H1 (cell line): ENCODE results near the gene TLR8. TPM values are rescaled to one million over a fixed set of nuclear protein-coding genes. Genes with fewer than 3 reads are reported as not detected.
A peak's percentile ranks its signal among the peaks of the same experiment; 100 is the strongest.

Experiments
- CTCF ChIA-PET: fragments of 300-600 bp; sonication (Branson Sonifier 250); formaldehyde crosslinking; loops from one replicate; lab custom pipeline; 2021; ENCODE audit not compliant: partially characterized antibody; lab: Charles Lee
- POLR2A ChIA-PET: fragments of 300-600 bp; sonication (Branson Sonifier 250); formaldehyde crosslinking; loops from one replicate; lab custom pipeline; 2021; ENCODE audit warnings: inconsistent platforms; ENCODE audit not compliant: partially characterized antibody; lab: Charles Lee
- DNase-seq, 2 experiments: peaks; one replicate each; pipeline versions ENCODE4 v3.0.0 to v3.0.0-alpha.2; 2010 to 2022; ENCODE audit warnings: low spot score in 2 of 2, low read depth in 1 of 2, mixed read lengths in 1 of 2
- FAIRE-seq: peaks from 2 replicates; lab custom pipeline; 2011; peaks lifted over from hg19 to GRCh38; lab: Jason Lieb, UNC
- H2AFZ ChIP-seq: 2 replicates; pipeline ENCODE4 v1.8.1; 2012; ENCODE audit warnings: low read length, inconsistent platforms
- H2AK5ac ChIP-seq: 2 replicates; pipeline ENCODE4 v1.6.1; 2013; ENCODE audit warnings: low read depth, low read length
- H2BK120ac ChIP-seq: replicated peaks from 2 replicates; pipeline ENCODE3; 2013; ENCODE audit warnings: low read depth, low read length, inconsistent platforms
- H2BK12ac ChIP-seq: 2 replicates; pipeline ENCODE4 v1.6.1; 2013; ENCODE audit warnings: low read depth, low read length
- H2BK15ac ChIP-seq: 2 replicates; pipeline ENCODE4 v1.6.1; 2013; ENCODE audit warnings: low read length
- H2BK20ac ChIP-seq: 2 replicates; pipeline ENCODE4 v1.6.1; 2013; ENCODE audit warnings: low read length
- H2BK5ac ChIP-seq: 2 replicates; pipeline ENCODE4 v1.6.1; 2013; ENCODE audit warnings: low read depth, low read length
- H3K14ac ChIP-seq: 2 replicates; pipeline ENCODE4 v1.6.1; 2013; ENCODE audit warnings: inconsistent platforms; ENCODE audit not compliant: insufficient read length
- H3K18ac ChIP-seq: 2 replicates; pipeline ENCODE4 v1.6.1; 2013; ENCODE audit warnings: low read length; ENCODE audit errors: extremely low read depth
- H3K23ac ChIP-seq: 2 replicates; pipeline ENCODE4 v1.6.1; 2013; ENCODE audit warnings: inconsistent platforms; ENCODE audit not compliant: insufficient read length
- H3K23me2 ChIP-seq: 2 replicates; pipeline ENCODE4 v1.6.1; 2013; ENCODE audit warnings: low read depth, low read length
- H3K27ac ChIP-seq: 2 replicates; pipeline ENCODE4 v1.6.1; 2011; ENCODE audit warnings: low read depth, low read length, inconsistent platforms
- H3K27me3 ChIP-seq, 4 experiments: replicated peaks in 1 of 4; 1 replicate in 1 of 4; 2 replicates in 3 of 4; pipeline versions ENCODE4 v1.6.1 to v1.8.1; 2011 to 2013; ENCODE audit warnings: low read length in 3 of 4, mild to moderate bottlenecking in 3 of 4, inconsistent platforms in 2 of 4, mixed read lengths in 2 of 4, moderate library complexity in 1 of 4; ENCODE audit not compliant: control insufficient read depth in 3 of 4, insufficient read depth in 3 of 4; ENCODE audit errors: extremely low read depth in 1 of 4
- H3K36me3 ChIP-seq, 4 experiments: 2 replicates each; pipeline versions ENCODE4 v1.6.1 to v1.8.1; 2011 to 2013; ENCODE audit warnings: mild to moderate bottlenecking in 4 of 4, low read length in 3 of 4, moderate library complexity in 2 of 4, control low read depth in 1 of 4, inconsistent platforms in 1 of 4; ENCODE audit not compliant: insufficient read depth in 4 of 4, control insufficient read depth in 2 of 4
- H3K4ac ChIP-seq: replicated peaks from 2 replicates; pipeline ENCODE3; 2013; ENCODE audit warnings: low read length, low read depth, mixed read lengths, inconsistent platforms; ENCODE audit not compliant: insufficient read length
- H3K4me1 ChIP-seq, 4 experiments: replicated peaks in 1 of 4; 1 replicate in 1 of 4; 2 replicates in 3 of 4; pipeline versions ENCODE4 v1.6.1 to v1.8.1; 2011 to 2013; ENCODE audit warnings: low read length in 3 of 4, inconsistent platforms in 2 of 4, mixed read lengths in 1 of 4; ENCODE audit not compliant: insufficient read depth in 4 of 4, control insufficient read depth in 3 of 4
- H3K4me2 ChIP-seq, 2 experiments: 2 replicates each; pipeline versions ENCODE4 v1.6.1 to v1.8.1; 2011 to 2013; ENCODE audit warnings: low read depth in 2 of 2, low read length in 2 of 2, control low read depth in 1 of 2, inconsistent platforms in 1 of 2, mild to moderate bottlenecking in 1 of 2; ENCODE audit not compliant: insufficient read depth in 1 of 2
- H3K4me3 ChIP-seq, 4 experiments: fragments of 200-600, 300-600 bp in 1 of 4; sonication (generic), shearing (Covaris generic), sonication (Bioruptor Twin) in 1 of 4; 2 replicates each; pipeline versions ENCODE4 v1.5.1 to v1.8.1; 2011 to 2016; ENCODE audit warnings: low read length in 4 of 4, low read depth in 3 of 4, control low read depth in 2 of 4, inconsistent platforms in 2 of 4, mild to moderate bottlenecking in 2 of 4, mixed read lengths in 1 of 4, moderate library complexity in 1 of 4; ENCODE audit not compliant: insufficient read depth in 2 of 4; ENCODE audit errors: extremely low read depth in 1 of 4
- H3K56ac ChIP-seq: replicated peaks from 2 replicates; pipeline ENCODE3; 2013; ENCODE audit warnings: low read depth, mild to moderate bottlenecking, mixed read lengths, low read length, inconsistent platforms; ENCODE audit not compliant: insufficient read length
- H3K79me1 ChIP-seq: 2 replicates; pipeline ENCODE4 v1.6.1; 2013; ENCODE audit warnings: low read depth, low read length, control low read depth
- H3K79me2 ChIP-seq, 2 experiments: 2 replicates each; pipeline versions ENCODE4 v1.6.1 to v1.8.1; 2012 to 2013; ENCODE audit warnings: low read length in 2 of 2, mild to moderate bottlenecking in 2 of 2, inconsistent platforms in 1 of 2; ENCODE audit not compliant: insufficient read depth in 2 of 2, control insufficient read depth in 1 of 2
- H3K9ac ChIP-seq, 4 experiments: replicated peaks in 1 of 4; 1 replicate in 1 of 4; 2 replicates in 3 of 4; pipeline versions ENCODE4 v1.6.1 to v1.8.1; 2011 to 2013; ENCODE audit warnings: low read depth in 3 of 4, low read length in 3 of 4, control low read depth in 2 of 4, mild to moderate bottlenecking in 2 of 4, moderate library complexity in 2 of 4, inconsistent platforms in 1 of 4; ENCODE audit errors: extremely low read depth in 1 of 4
- H3K9me3 ChIP-seq, 2 experiments: 2 replicates each; pipeline versions ENCODE4 v1.6.1 to v1.8.1; 2012 to 2013; ENCODE audit warnings: mild to moderate bottlenecking in 2 of 2, moderate library complexity in 2 of 2, control low read depth in 1 of 2, inconsistent platforms in 1 of 2, low read depth in 1 of 2, low read length in 1 of 2, mixed read lengths in 1 of 2; ENCODE audit not compliant: insufficient read depth in 2 of 2
- H4K20me1 ChIP-seq, 2 experiments: replicated peaks in 1 of 2; 2 replicates each; pipeline versions ENCODE3 to v1.8.1; 2011 to 2013; ENCODE audit warnings: inconsistent platforms in 2 of 2, low read length in 2 of 2, mild to moderate bottlenecking in 1 of 2; ENCODE audit not compliant: insufficient read depth in 2 of 2, control insufficient read depth in 1 of 2
- H4K5ac ChIP-seq: 2 replicates; pipeline ENCODE4 v1.6.1; 2013; ENCODE audit warnings: low read length, low read depth, mixed read lengths, inconsistent platforms; ENCODE audit not compliant: insufficient read length
- H4K8ac ChIP-seq: 2 replicates; pipeline ENCODE4 v1.8.0; 2013; ENCODE audit warnings: mild to moderate bottlenecking, moderate library complexity, low read length, inconsistent platforms; ENCODE audit not compliant: insufficient read depth; ENCODE audit errors: extremely low read depth
- H4K91ac ChIP-seq: replicated peaks from 2 replicates; pipeline ENCODE3; 2013; ENCODE audit warnings: low read length, mixed read lengths, inconsistent platforms; ENCODE audit not compliant: insufficient read length
- CTBP2 ChIP-seq: IDR thresholded peaks from 2 replicates; pipeline ENCODE4 v1.7.0; 2011; ENCODE audit warnings: borderline replicate concordance, mild to moderate bottlenecking, moderate library complexity, mixed read lengths, low read length; ENCODE audit not compliant: insufficient read depth, insufficient read length
- EZH2 ChIP-seq: fragments of 200-600 bp; sonication (generic); IDR thresholded peaks from 2 replicates; pipeline ENCODE4 v1.7.1; 2012; ENCODE audit warnings: low read depth, mild to moderate bottlenecking, moderate library complexity, low read length, inconsistent platforms; ENCODE audit not compliant: severe bottlenecking
- JUND ChIP-seq: IDR thresholded peaks from 2 replicates; pipeline ENCODE4 v1.6.1; 2011; ENCODE audit warnings: mild to moderate bottlenecking, improper control_type of control experiment, low read length
- RAD21 ChIP-seq, 2 experiments: IDR thresholded peaks in 1 of 2; conservative IDR thresholded peaks in 1 of 2; 2 replicates each; pipeline ENCODE4 v1.6.1; 2011; ENCODE audit warnings: low read depth in 2 of 2, low read length in 2 of 2, improper control_type of control experiment in 1 of 2, inconsistent platforms in 1 of 2, mild to moderate bottlenecking in 1 of 2, moderate library complexity in 1 of 2
- RFX5 ChIP-seq: IDR thresholded peaks from 2 replicates; pipeline ENCODE4 v1.6.1; 2011; ENCODE audit warnings: low read depth, low read length, improper control_type of control experiment, borderline replicate concordance
- SIRT6 ChIP-seq: IDR thresholded peaks from one replicate; pipeline ENCODE4 v1.7.1; 2012; ENCODE audit warnings: low read length, inconsistent platforms
- SP1 ChIP-seq: IDR thresholded peaks from 2 replicates; pipeline ENCODE4 v1.6.1; 2011; ENCODE audit warnings: low read depth, low read length
- WGBS, 2 experiments: shearing (Covaris generic) in 1 of 2; methylation state at CpG; one replicate each; pipeline versions ENCODE4 v1.1.6 to v1.1.7; 2013 to 2015; ENCODE audit warnings: low lambda C conversion rate in 2 of 2, mixed read lengths in 2 of 2, inconsistent platforms in 1 of 2, low coverage in 1 of 2, missing lambda C conversion rate in 1 of 2; ENCODE audit not compliant: insufficient replicate concordance in 2 of 2, insufficient coverage in 1 of 2, insufficient read length in 1 of 2; ENCODE audit errors: extremely low coverage in 1 of 2, missing lambda C conversion rate in 1 of 2; 5-methylcytosine and 5-hydroxymethylcytosine counted together
- polyA plus RNA-seq, 7 experiments: library from polyadenylated mRNA; depleted of rRNA in 3 of 7; stranded (reverse) in 5 of 7; unstranded in 2 of 7; fragments of >200 nt in 5 of 7; fragments of 200-250 nt in 2 of 7; gene quantifications; 1 replicate in 5 of 7; 2 replicates in 1 of 7; 4 replicates in 1 of 7; pipeline versions ENCODE4 v1.2.1 to v1.2.3, GENCODE V29; 2011 to 2013; ENCODE audit warnings: missing spikeins in 2 of 7, mixed read lengths in 2 of 7
- total RNA-seq: library from RNA; stranded (reverse); fragmentation: NEBNext Ultra II Directional; extraction: Animal tissue kit (Norgen Biotek cat#: 25700); gene quantifications from 2 replicates; pipeline ENCODE4 v1.2.1, GENCODE V29; 2021
- TF ChIP-seq, protein P1 (sequence below): IDR thresholded peaks from 2 replicates; pipeline ENCODE4 v1.6.1; 2012; ENCODE audit warnings: inconsistent platforms
- TF ChIP-seq, protein P2 (sequence below), 3 experiments: IDR thresholded peaks; 1 replicate in 2 of 3; 2 replicates in 1 of 3; pipeline versions ENCODE4 v1.5.1 to v1.6.1; 2011; ENCODE audit warnings: low read length in 3 of 3, mild to moderate bottlenecking in 3 of 3, inconsistent platforms in 2 of 3, low read depth in 1 of 3, moderate library complexity in 1 of 3; ENCODE audit not compliant: insufficient read depth in 1 of 3; ENCODE audit errors: control extremely low read depth in 1 of 3

The TLR8 gene
- total and polyA plus RNA-seq, 2 of the 8 experiments (the other 6 are each of a cell fraction or from before 2014, with no cell fraction given): not detected

DNA sequence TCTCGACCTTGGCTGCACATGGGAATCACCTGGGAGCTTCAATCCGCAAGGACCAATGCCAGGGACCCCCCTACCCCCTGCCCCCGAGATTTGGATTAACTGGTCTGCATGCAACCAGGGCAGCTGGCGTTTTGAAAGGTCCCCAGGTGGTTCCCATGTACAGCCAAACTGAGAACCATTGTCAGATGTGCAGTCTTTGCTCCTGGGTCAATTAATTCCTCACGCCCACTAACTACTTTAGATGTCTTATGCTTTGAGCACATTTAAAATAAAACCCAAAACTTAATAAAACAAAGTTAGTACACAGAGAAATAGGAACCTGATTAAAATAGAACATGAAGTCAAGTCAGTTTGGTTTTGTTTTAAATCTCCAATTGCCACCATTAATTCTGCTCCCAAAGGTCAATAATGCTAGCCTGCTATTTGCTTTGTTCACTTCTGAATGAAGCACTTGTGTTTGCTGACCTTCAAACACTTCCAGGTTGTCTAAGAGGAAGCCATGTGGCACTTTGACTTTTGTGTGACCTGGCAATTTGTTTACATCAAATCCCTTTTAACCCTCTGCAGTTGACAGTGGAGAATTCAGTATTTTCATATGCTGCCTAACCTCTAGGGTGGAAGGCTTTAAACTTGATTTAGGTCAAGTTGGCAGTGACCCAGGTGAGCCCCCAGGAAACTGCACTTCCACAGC lies 41.3 kb downstream of the TLR8 start:
- H3K36me3 ChIP-seq: no peaks in the 10 kb centered on the region
- H3K23me2 ChIP-seq: no peaks in the 10 kb centered on the region
- H2BK20ac ChIP-seq: no peak overlapping the region
- no peak overlapping the region for H4K91ac ChIP-seq
- H3K23ac ChIP-seq: no peak overlapping the region
- no peak overlapping the region for H4K5ac ChIP-seq
- no peak overlapping the region for H3K4ac ChIP-seq
- no peak for DNase-seq
- no peak overlapping the region for H2BK15ac ChIP-seq
- H2AK5ac ChIP-seq: no peak overlapping the region
- H3K18ac ChIP-seq: no peak overlapping the region
- no peak overlapping the region for H2BK12ac ChIP-seq
- POLR2A ChIA-PET: interaction anchor here (1.1 kb wide), 1 partner anchor 28 kb away, joined by 5 read pairs; no protein-coding TSS in a partner anchor
- H3K4me3 ChIP-seq: no peak overlapping the region
- no peak overlapping the region for H3K27ac ChIP-seq
- no peak overlapping the region for H3K4me2 ChIP-seq
- H3K27me3 ChIP-seq: no peaks in the 10 kb centered on the region
- H3K9ac ChIP-seq: no peak overlapping the region
- peaks cover 0 to 7% (median 5%) of the 10 kb centered on the region in 4 experiments; a peak in 5 of 7 replicates for H3K4me1 ChIP-seq
- H2AFZ ChIP-seq: no peak overlapping the region
- 87% methylated on average over 2 of the region's 5 CpGs; no CpG with 5 or more reads in 1 of the 2 experiments for WGBS, 2 experiments
- no peak overlapping the region for H4K8ac ChIP-seq
- H3K14ac ChIP-seq: no peak overlapping the region
- FAIRE-seq: no peak
- H2BK120ac ChIP-seq: no peak overlapping the region
- no peak overlapping the region for H2BK5ac ChIP-seq
- no peaks in the 10 kb centered on the region for H4K20me1 ChIP-seq
- H3K79me1 ChIP-seq: no peaks in the 10 kb centered on the region
- no peaks in the 10 kb centered on the region for H3K79me2 ChIP-seq
- H3K56ac ChIP-seq: peak overlapping the region; percentile 3
- H3K9me3 ChIP-seq: no peaks in the 10 kb centered on the region
- CTCF ChIA-PET: interaction anchor here (1.3 to 2.2 kb wide), 7 partner anchors 31 to 553 kb away, joined by 3 to 10 read pairs (median 4); no protein-coding TSS in a partner anchor
- TF ChIP-seq EZH2 (no peak), CTBP2 (no peak), JUND (no peak), SIRT6 (no peak), RFX5 (no peak), RAD21 (IDR thresholded peaks at IDR 0.05 in 1 of 2, conservative IDR thresholded peaks at IDR 0.05 in 1 of 2; ENCODE audit: low read depth in 2 of 2, low read length in 2 of 2) (no peak), SP1 (no peak)
- TF ChIP-seq, protein P1, sequence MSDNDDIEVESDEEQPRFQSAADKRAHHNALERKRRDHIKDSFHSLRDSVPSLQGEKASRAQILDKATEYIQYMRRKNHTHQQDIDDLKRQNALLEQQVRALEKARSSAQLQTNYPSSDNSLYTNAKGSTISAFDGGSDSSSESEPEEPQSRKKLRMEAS: no peak
- TF ChIP-seq, protein P2, sequence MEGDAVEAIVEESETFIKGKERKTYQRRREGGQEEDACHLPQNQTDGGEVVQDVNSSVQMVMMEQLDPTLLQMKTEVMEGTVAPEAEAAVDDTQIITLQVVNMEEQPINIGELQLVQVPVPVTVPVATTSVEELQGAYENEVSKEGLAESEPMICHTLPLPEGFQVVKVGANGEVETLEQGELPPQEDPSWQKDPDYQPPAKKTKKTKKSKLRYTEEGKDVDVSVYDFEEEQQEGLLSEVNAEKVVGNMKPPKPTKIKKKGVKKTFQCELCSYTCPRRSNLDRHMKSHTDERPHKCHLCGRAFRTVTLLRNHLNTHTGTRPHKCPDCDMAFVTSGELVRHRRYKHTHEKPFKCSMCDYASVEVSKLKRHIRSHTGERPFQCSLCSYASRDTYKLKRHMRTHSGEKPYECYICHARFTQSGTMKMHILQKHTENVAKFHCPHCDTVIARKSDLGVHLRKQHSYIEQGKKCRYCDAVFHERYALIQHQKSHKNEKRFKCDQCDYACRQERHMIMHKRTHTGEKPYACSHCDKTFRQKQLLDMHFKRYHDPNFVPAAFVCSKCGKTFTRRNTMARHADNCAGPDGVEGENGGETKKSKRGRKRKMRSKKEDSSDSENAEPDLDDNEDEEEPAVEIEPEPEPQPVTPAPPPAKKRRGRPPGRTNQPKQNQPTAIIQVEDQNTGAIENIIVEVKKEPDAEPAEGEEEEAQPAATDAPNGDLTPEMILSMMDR (IDR thresholded peaks at IDR 0.05; ENCODE audit: control extremely low read depth in 1 of 3, insufficient read depth in 1 of 3, low read depth in 1 of 3, low read length in 3 of 3): no peak
